Activated T-helper 2 cell treated with anti-CD3 and anti-CD28 coated beads, Interferon-gamma antibody, Interleukin-2, Interleukin-4, amounts not matched to agents 10 μg/mL and 5 μg/mL and 100 μg/mL, durations not matched to agents 14 hours and 24 hours and 36 hours (primary cell): ENCODE results near the gene TXNL4A. TPM values are rescaled to one million over a fixed set of nuclear protein-coding genes. Genes with fewer than 3 reads are reported as not detected.

Source experiments
- DNase-seq: peaks from one replicate; pipeline ENCODE4 v3.0.0; 2021; ENCODE audit warnings: low spot score
- H3K27ac Mint-ChIP-seq: one replicate; pipeline ENCODE4 v1.8.0; 2021; ENCODE audit warnings: mixed read lengths
- H3K27me3 Mint-ChIP-seq: one replicate; pipeline ENCODE4 v1.8.0; 2021; ENCODE audit warnings: low read depth, mixed read lengths
- H3K36me3 Mint-ChIP-seq: one replicate; pipeline ENCODE4 v1.8.0; 2021; ENCODE audit warnings: low read depth, mixed read lengths
- H3K4me1 Mint-ChIP-seq: one replicate; pipeline ENCODE4 v1.8.0; 2021; ENCODE audit warnings: low read depth, mixed read lengths
- H3K4me3 Mint-ChIP-seq: one replicate; pipeline ENCODE4 v1.8.0; 2021; ENCODE audit warnings: low read depth, mild to moderate bottlenecking, moderate library complexity, mixed read lengths
- H3K9me3 Mint-ChIP-seq: one replicate; pipeline ENCODE4 v1.8.0; 2021; ENCODE audit warnings: mixed read lengths
- intact Hi-C: fragments of 100-400 bp; cut with micrococcal nuclease; formaldehyde crosslinking; loops from one replicate; pipeline ENCODE4 v1.15.1; 2023
- total RNA-seq: library from RNA; stranded (reverse); gene quantifications from 2 replicates; pipeline ENCODE4 v1.2.3, GENCODE V29; 2022

The TXNL4A gene
- total RNA-seq, 1 donor from 2014 or later = 194 TPM

- Mint-ChIP-seq H3K27me3 (no peaks in the 10 kb centered on the region), H3K4me1 (peaks cover 19% of the 10 kb centered on the region), H3K27ac (no peak overlapping the region), H3K4me3 (no peak overlapping the region), H3K9me3 (peaks cover 8% of the 10 kb centered on the region), H3K36me3 (peaks cover 56% of the 10 kb centered on the region)
- intact Hi-C loops = no loop called here
- DNase-seq = no peak
Measured at GRCh38 chr18:79941473-79942119, 46.8 kb downstream of the TXNL4A start.

GRCh38 chr18:79940814-79941472 is 47.4 kb downstream of the TXNL4A start:
- Mint-ChIP-seq H3K36me3 (peaks cover 58% of the 10 kb centered on the region), H3K4me1 (peaks cover 15% of the 10 kb centered on the region), H3K9me3 (peaks cover 13% of the 10 kb centered on the region), H3K27ac (no peak overlapping the region), H3K27me3 (no peaks in the 10 kb centered on the region), H3K4me3 (no peak overlapping the region)
- intact Hi-C loops = no loop called here
- no peak for DNase-seq

- Mint-ChIP-seq H3K36me3 (peaks cover 63% of the 10 kb centered on the region), H3K4me3 (no peak overlapping the region), H3K9me3 (peaks cover 20% of the 10 kb centered on the region), H3K27me3 (no peaks in the 10 kb centered on the region), H3K27ac (no peak overlapping the region), H3K4me1 (peaks cover 12% of the 10 kb centered on the region)
- intact Hi-C loops = no loop called here
- DNase-seq = no peak
Measured at GRCh38 chr18:79940126-79940813, 48.1 kb downstream of the TXNL4A start.

- DNase-seq = no peak
- peaks cover 31% of the 10 kb centered on the region for H3K9me3 Mint-ChIP-seq
- H3K27me3 Mint-ChIP-seq = no peaks in the 10 kb centered on the region
- peaks cover 75% of the 10 kb centered on the region for H3K36me3 Mint-ChIP-seq
- peaks cover 1% of the 10 kb centered on the region for H3K4me1 Mint-ChIP-seq
- H3K4me3 Mint-ChIP-seq = no peak overlapping the region
- intact Hi-C loops = no loop called here
- no peak overlapping the region for H3K27ac Mint-ChIP-seq
Measured at GRCh38 chr18:79939096-79939495, 49.3 kb downstream of the TXNL4A start.

GRCh38 chr18:79938196-79938595 is 50.2 kb downstream of the TXNL4A start:
- no peak for DNase-seq
- Mint-ChIP-seq H3K4me1 (no peaks in the 10 kb centered on the region), H3K4me3 (no peak overlapping the region), H3K27me3 (no peaks in the 10 kb centered on the region), H3K9me3 (peaks cover 40% of the 10 kb centered on the region), H3K27ac (no peak overlapping the region), H3K36me3 (peaks cover 84% of the 10 kb centered on the region)
- intact Hi-C loops = no loop called here

- peaks cover 86% of the 10 kb centered on the region for H3K36me3 Mint-ChIP-seq
- no peaks in the 10 kb centered on the region for H3K27me3 Mint-ChIP-seq
- H3K4me3 Mint-ChIP-seq = no peak overlapping the region
- H3K9me3 Mint-ChIP-seq = peaks cover 49% of the 10 kb centered on the region
- H3K4me1 Mint-ChIP-seq = no peaks in the 10 kb centered on the region
- DNase-seq = no peak
- H3K27ac Mint-ChIP-seq = no peak overlapping the region
- intact Hi-C loops = no loop called here
Measured at GRCh38 chr18:79937103-79937860, 51.1 kb downstream of the TXNL4A start.

- intact Hi-C loops = no loop called here
- H3K9me3 Mint-ChIP-seq = peaks cover 53% of the 10 kb centered on the region
- DNase-seq = no peak
- H3K36me3 Mint-ChIP-seq = peaks cover 85% of the 10 kb centered on the region
- no peaks in the 10 kb centered on the region for H3K27me3 Mint-ChIP-seq
- H3K4me3 Mint-ChIP-seq = no peak overlapping the region
- no peaks in the 10 kb centered on the region for H3K4me1 Mint-ChIP-seq
- no peak overlapping the region for H3K27ac Mint-ChIP-seq
Measured at GRCh38 chr18:79936641-79937040, 51.7 kb downstream of the TXNL4A start.

GRCh38 chr18:79935925-79936324 is 52.4 kb downstream of the TXNL4A start:
- no peaks in the 10 kb centered on the region for H3K27me3 Mint-ChIP-seq
- H3K4me1 Mint-ChIP-seq = no peaks in the 10 kb centered on the region
- H3K36me3 Mint-ChIP-seq = peaks cover 91% of the 10 kb centered on the region
- DNase-seq = no peak
- H3K4me3 Mint-ChIP-seq = no peak overlapping the region
- H3K9me3 Mint-ChIP-seq = peaks cover 61% of the 10 kb centered on the region
- intact Hi-C loops = no loop called here
- H3K27ac Mint-ChIP-seq = no peak overlapping the region

GRCh38 chr18:79935499-79935898 is 52.9 kb downstream of the TXNL4A start:
- no peak for DNase-seq
- no peak overlapping the region for H3K4me3 Mint-ChIP-seq
- intact Hi-C loops = no loop called here
- H3K36me3 Mint-ChIP-seq = peaks cover 92% of the 10 kb centered on the region
- H3K27me3 Mint-ChIP-seq = no peaks in the 10 kb centered on the region
- no peak overlapping the region for H3K27ac Mint-ChIP-seq
- peaks cover 65% of the 10 kb centered on the region for H3K9me3 Mint-ChIP-seq
- H3K4me1 Mint-ChIP-seq = no peaks in the 10 kb centered on the region

- no peaks in the 10 kb centered on the region for H3K4me1 Mint-ChIP-seq
- no peaks in the 10 kb centered on the region for H3K27me3 Mint-ChIP-seq
- H3K9me3 Mint-ChIP-seq = peaks cover 69% of the 10 kb centered on the region
- intact Hi-C loops = no loop called here
- no peak overlapping the region for H3K27ac Mint-ChIP-seq
- H3K4me3 Mint-ChIP-seq = no peak overlapping the region
- no peak for DNase-seq
- H3K36me3 Mint-ChIP-seq = peaks cover 92% of the 10 kb centered on the region
Measured at GRCh38 chr18:79935098-79935480, 53.3 kb downstream of the TXNL4A start.

GRCh38 chr18:79934311-79935097 is 53.9 kb downstream of the TXNL4A start:
- Mint-ChIP-seq H3K27ac (no peak overlapping the region), H3K9me3 (peaks cover 75% of the 10 kb centered on the region), H3K27me3 (no peaks in the 10 kb centered on the region), H3K36me3 (peaks cover 92% of the 10 kb centered on the region), H3K4me3 (no peak overlapping the region), H3K4me1 (no peaks in the 10 kb centered on the region)
- intact Hi-C loops = no loop called here
- no peak for DNase-seq

- DNase-seq = no peak
- Mint-ChIP-seq H3K36me3 (peaks cover 92% of the 10 kb centered on the region), H3K9me3 (peaks cover 82% of the 10 kb centered on the region), H3K4me1 (no peaks in the 10 kb centered on the region), H3K4me3 (no peak overlapping the region), H3K27me3 (no peaks in the 10 kb centered on the region), H3K27ac (no peak overlapping the region)
- intact Hi-C loops = no loop called here
Measured at GRCh38 chr18:79933765-79934164, 54.6 kb downstream of the TXNL4A start.
